Measurements from ENCODE around the gene SMYD3. TPM values are rescaled to one million over a fixed set of nuclear protein-coding genes. Genes with fewer than 3 reads are reported as not detected.

Gene SMYD3
- total RNA-seq = 29.8 and 44.3 TPM in 2 replicates

DNA sequence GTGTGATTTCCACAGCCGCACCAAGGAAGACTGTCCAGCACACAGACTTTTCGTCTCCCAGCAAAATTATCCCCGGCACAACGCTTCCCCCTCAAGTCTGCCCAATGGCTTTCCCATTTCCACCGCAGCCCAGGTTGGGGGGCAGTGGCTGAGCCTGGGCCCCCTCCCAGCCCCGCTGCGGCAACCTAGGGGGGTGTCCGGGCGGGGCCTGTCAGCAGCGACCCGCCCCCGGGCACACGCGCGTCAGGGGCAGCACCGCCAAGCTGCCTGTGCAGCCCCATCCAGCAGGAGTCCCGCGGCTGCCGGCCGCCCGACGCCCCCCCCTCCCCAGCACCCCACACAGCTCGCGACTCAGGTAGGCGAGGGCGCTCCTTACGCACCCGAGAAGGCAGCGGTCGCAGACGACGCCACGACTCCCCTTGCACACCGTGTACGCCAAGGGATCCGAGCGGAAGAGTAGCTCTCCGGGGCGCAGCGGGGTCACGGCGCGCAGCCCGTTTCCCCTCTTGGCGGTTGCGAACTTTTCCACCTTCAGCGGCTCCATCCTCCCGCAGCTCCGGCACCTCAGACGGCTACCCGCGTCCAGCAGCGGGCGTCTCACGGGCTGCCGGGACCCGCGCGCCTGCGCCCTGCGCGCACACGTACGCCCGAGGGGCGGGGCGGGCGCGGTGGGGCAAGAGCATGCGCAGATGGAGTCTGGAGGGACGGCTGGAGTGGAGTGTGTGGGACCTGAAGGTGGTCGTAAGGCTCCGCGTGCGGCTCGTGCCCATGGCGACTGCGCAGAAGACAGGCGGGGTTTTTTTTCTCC, at the start of gene SMYD3:
Gene SMYD3 (minus strand): TSS at position 606 of the 808 bp plus-strand sequence.

Other genes with a start within 250 kb of the SMYD3 start
- gene TFB2M, start 59.0 kb upstream of the SMYD3 start, total RNA-seq = 12.2 and 12.6 TPM in 2 replicates
- gene CNST, start 59.2 kb upstream of the SMYD3 start, total RNA-seq = 27.5 and 30.2 TPM in 2 replicates
- 37.1 and 41.5 TPM in 2 replicates for gene SCCPDH, start 217.1 kb upstream of the SMYD3 start, total RNA-seq

All from smooth muscle cell of the pulmonary artery (primary cell).